NCI-H187 (cell line): Measurements from ENCODE around the gene RORB.
"Not testable (repeated sequence)": the region's sequence is repeated elsewhere in the genome, so short reads cannot be mapped to it uniquely, and the experiment has no call there.

Experiments used
- DNase-seq, 2 experiments: peaks; one replicate each; lab custom pipeline; 2025; lab: John Stamatoyannopoulos, UW

RORB gene

DNA sequence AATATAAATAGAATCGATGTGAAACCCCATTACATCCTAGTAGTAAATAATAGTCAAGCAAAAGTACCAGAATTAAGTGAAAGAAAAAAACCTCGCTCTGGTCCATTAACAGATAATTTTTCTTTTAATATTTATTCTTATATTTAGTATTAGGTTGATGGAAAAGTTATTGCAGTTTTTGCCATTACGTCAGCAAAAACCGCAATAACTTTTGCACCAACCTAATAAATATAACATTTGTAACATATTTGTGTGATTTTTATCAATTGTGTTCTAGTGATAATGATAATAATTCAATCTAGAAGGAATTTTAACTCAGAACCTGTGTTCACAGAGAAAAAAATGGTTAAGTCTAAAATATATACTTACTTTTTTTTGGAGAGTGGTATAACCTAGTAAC, 16.1 kb downstream of the RORB start:
- no peak for DNase-seq

DNA sequence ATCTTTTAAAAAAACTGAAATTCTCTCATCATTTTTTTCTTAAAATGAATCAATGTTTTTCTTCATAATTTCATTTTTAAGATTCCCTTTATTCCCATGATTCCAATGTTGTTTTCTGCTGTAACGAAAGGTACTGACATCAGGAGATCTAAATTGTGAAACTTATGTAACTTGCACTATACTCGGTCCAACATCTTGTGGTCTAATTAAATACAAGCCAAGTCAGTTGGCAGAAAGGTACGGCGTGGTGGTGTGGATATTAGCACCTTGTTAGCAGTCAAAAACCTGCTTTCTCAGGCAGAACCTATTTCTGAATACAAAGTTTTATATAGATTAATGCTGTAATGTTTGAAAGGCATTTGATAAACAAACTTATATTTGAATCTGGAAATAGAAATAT, 20.1 kb downstream of the RORB start:
- DNase-seq = no peak

DNA sequence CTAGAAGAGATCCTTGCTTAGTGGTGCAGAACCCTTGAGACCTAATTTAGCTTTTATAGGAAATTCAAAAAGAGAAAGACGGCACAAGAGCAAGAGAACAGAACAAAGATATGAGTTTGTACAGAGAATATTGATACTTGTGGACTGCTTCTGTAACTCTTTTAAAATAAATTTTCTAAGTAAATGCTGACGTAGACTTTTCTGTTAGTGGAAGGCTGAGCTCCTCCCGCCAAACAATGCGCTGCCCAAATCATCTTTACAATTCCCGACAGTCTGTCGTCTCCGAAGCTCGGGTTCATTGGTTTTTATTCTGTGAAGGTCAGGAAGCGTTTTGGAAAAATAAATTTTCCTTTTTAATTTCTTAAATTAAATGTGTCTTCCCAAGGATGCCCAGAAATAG, 22.3 kb downstream of the RORB start:
- no peak for DNase-seq

DNA sequence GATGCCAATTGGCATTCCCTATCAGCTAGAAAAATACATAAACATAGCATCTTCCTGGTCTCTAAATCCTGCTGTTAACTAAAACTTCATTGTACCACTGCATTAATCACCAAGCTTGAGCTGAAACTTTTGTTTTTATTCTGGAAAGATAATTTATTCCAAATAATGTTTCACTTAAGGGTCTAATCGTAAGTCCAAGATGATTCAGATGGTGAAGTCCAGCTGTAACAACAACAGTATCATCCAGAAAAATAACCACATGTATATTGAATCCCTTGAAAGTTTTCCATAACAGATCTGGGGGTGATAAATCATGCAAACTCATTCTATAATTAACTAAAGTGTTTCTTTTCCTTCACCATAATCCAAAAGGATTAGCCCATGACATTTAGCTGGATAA, 23.9 kb downstream of the RORB start:
- DNase-seq = no peak

DNA sequence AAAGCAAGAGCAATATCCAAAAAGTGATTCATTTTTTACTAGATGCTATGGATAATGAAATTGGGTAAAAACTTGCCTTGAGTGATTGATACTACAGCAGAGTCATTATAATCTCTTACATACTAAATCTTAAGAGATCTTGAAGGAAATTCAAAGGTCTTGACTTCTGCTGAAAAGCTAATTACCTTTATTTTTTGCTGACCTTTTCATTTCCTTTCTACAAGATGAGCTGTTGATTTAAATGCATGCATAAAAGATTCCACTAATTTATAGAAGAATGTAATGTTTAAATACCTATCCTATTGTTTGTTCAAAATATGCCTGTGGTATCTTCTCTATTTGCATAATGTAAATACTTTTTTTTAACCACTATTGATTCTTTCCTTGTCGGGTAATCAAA, 27.2 kb downstream of the RORB start:
- no peak for DNase-seq

DNA sequence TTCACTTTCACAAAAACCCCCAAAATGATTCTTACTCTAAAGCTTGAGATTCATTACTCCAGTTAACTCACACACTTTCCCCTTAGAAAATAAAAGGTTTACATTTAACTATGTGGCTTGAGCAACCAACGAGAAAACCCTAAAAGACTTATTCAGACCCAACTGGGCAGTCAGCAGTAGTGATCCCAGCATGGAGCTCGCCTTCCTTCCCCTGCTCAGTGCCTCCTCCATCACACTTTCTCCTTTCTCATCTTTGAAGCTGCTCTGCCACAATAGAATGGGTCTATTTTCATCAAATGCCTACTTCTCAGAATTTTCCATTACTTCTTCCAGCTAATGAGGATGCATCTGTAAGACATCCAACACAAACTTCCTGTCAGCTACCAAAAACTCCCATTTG, 29.1 kb downstream of the RORB start:
- no peak for DNase-seq

DNA sequence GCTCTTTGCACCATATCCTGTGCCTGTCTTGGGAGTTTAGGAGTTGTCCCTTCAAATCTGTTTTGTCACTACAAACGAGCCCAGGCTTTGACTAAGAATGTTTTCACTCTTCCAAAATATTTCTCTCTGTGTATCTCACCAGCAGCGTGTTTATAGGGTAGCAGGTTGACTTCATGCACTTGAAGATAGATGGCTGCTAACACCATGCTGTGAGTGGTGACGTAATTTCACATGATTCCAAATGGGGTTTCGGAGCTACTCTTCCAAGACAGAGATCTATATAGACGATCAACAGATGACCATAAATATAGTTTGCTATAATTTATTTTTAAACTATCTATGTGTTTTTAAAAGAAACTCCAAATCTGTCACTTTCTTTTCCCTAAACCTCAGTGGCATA, 30.6 kb downstream of the RORB start:
- DNase-seq = no peak

DNA sequence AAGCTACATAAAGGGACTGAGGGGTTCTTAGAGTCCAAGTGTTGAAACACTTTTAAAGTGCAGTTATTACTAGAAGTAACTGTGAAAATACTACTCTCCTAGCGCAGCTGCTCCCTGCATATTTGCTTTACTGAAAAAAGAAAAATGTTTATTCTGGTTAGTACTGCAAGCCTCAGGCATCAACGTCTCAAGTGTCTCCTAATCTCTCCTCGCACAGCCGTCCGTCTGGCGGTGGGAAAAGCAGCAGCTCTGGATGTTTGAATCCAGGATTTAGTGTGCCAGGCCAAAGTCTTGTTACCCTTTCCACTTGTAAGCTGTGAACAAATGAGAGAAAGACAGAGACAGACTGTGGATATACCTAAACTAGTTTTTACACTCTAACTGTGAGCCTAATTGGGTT, 31.1 kb downstream of the RORB start:
- no peak for DNase-seq

DNA sequence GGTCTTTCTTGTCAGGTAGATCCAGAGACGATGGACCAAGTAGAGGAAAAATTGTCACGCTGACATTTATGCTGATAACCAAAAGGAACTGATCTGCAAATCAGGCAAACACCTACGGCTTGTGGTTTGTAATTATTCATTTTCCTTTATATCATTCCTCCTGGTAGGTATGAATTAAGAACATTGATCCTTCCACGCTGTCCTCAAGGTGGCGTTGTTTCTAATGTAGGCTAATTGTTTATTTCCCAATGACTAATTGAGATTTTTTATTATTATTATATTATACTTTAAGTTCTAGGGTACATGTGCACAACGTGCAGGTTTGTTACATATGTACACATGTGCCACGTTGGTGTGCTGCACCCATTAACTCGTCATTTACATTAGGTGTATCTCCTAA, 33.3 kb downstream of the RORB start:
- not testable (repeated sequence) for DNase-seq

DNA sequence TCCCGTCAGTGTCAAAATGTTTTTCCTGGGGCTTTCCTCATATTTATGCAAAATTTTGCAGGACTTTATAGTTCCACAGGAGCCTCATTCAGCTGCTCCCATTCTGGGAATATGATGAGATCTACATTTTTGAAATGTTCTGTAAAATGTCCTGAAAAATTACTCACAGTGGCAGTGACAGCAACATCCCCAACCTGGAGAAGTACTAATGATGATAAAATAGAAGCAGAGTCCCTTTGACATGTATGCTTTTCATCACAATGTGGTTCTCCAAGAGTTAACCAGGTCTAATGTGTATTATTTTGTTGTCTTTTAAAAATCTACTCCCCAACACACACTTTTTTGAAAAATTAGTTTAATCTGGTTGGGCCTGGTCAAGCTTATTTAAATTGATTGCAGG, 36.1 kb downstream of the RORB start:
- no peak for DNase-seq

DNA sequence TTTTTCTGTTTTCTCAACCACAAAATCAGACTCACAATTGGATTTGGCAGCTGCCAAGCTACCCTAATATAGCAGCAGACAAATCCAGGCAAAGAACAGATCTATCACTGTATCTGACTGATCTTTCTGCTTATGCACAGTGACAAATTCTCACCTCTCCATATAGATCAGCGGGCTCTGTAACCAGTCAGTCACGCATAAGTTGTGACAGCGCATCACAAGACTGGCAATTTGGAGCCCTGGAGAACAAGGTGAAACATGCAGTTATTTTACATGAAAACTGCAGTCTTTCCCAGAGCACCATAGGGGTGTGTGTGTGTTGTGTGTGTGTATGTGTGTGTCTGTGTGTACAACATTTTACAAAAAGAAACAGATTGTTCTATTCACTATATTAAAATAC, 37.7 kb downstream of the RORB start:
- DNase-seq = no peak

DNA sequence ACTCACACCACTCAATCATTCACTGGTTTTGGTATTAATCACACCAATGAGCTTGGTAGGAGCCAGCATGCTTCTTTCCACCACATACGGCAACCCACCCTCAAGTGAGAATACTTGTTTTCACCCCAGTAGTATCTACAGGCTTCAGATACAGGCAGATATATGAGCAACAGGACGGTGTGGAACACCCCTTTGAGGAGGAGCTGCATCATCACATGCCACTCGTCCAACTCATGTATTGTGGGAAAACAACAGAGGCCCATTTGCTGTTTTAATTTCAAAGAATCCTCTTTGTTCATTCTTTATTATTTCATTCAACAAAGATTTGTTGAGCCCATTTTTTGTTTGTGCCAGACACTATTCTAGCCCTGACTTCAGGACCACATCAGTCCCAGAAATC, 46.0 kb downstream of the RORB start:
- no peak for DNase-seq

DNA sequence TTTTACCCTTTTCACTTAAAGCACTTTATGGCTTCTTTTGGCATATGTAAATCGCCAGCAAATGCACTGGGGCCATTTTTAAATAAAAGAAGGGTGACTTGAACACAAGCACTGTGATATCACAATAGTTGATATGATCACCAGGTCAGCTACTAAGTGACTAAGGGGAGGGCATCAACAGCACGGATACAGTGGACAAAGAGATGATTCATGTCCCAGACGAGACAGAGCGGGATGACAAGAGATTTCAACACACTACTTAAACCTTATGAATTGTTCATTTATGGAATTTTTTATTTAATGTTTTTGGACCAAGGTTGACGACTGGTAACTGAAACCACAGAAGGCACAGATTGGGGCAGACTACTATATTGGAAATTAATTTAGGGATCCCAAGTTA, 54.1 kb downstream of the RORB start:
- DNase-seq = no peak

DNA sequence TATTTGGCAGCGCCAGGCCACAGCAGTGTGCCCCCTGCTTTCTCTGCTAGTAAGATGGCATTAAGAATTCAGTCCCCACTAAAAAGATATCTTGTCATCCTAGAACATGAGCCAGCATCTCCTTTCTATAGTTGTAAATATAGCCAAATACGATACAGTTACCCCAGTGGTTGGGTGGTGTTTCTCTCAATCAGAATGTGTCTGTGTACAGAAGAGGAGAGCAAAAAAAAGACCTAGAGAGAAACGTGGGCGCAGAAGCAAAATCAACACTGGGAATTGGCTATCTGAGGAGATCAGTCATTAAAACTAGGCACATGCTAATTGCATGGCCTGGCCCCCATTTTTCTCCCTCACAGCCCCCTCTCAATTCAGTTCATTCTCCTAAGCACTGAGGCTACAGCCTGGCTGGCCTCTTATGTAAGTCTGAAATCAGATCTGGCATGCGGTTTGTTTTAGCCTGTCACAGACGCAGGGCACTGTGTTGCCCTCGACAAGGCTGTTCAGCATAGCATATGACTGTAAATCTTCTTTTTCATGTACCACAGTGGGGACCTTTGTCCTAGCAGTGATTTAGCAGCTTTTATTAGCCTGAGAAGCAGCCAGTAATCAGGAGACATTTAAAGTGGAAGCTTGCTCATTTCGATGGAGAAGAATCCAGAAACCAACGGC, 57.8 kb downstream of the RORB start:
- no peak for DNase-seq

DNA sequence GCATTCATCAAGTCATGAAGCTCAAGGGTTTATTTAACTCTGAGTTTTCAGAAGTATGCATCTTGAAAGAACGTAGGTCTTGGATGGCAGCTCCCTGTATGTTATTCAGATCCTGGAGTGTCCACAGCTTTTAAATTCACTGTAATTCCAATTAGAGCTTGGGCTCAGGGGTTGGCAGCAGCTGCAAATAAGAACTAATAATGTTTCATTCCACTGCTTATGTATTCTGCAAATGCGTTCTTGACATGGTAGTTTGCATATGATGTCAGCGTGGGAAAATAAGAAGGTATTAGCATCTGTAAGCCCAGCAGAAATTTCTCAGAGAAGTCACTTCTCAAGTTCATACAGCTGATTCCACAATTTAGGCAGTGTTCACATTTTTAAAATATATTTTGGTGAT, 58.4 kb downstream of the RORB start:
- no peak for DNase-seq

DNA sequence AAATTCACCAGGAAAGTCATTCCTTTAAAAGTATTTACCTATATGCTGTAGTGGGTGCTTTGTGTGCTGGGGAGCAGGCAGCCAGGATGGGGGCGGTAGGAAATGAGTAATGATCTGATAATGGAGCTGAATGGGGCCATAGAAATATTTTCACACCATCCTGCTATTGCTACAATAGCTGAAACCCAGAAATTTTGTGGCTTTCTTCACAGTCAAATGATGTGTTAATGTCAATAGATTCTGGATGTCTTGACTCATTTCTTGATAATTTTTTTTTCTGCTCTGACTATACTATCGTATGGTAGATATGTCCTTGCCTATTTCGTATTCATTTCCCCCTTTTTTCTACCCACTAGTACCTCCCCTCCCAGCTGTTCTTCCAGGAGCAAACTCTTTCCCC, 59.5 kb downstream of the RORB start:
- no peak for DNase-seq

DNA sequence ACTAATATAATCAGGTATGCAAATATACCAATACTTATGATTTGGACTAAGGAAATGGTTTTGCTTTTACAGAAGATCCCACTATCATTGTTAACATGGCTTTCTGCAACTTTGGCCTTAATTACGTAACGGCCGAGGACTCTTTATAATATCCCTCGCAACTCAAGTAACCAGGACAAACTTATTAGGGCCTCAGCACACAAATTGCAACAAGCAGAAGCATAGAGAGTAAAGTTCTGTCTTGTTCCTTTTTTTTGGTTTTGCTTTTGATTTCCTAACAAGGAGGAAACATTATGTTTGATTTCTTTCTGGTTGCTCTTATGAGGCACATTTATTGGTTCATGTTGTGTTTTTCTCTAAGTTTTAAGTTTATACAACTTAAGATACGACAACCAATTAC, 60.4 kb downstream of the RORB start:
- DNase-seq = no peak

DNA sequence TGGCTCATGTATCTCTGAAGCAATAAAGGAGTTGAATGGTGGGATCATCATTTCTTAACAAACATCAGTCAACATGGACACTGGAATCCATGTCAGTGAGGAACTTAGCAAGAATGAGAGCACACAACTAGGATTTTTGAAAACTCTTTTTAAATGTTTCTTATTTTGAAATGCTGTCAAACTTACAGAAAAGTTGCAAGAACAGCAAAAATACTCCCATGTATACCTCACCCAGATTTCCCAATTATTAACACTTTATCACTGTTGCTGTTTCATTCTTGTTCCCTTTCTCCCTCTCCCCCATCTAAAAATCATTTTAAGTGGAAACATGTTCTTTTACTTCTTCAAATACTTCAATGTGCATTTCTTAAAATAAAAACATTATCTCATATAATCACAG, 65.5 kb downstream of the RORB start:
- no peak for DNase-seq

DNA sequence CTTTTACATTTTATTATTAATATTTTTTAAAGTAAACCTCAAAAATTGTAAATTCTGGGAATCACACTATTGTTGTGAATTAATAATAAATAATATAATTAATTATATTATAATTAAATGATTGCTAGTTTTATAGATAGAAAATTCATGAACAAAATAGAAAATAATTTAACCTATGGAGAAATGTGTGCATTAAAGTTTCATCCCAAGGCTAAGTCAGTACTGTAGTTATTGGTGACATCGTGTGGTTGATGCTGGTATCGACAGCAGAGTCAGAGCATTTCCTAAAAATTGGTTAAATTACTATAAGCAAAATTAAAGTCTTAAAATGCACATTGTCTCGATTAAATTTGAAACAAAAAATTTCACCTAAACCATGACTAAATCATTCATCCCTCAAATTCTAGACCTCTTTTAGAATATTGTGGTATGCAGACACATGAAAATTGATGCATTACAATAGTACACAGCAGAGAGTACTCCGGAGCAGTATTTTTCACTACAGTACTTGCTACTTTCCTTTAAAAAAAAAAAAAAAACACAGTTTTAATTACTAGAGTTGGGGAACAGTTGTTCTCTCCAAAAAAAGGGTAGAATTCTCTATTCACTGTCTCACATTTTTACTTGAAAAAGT, 73.9 kb downstream of the RORB start:
- DNase-seq = no peak

DNA sequence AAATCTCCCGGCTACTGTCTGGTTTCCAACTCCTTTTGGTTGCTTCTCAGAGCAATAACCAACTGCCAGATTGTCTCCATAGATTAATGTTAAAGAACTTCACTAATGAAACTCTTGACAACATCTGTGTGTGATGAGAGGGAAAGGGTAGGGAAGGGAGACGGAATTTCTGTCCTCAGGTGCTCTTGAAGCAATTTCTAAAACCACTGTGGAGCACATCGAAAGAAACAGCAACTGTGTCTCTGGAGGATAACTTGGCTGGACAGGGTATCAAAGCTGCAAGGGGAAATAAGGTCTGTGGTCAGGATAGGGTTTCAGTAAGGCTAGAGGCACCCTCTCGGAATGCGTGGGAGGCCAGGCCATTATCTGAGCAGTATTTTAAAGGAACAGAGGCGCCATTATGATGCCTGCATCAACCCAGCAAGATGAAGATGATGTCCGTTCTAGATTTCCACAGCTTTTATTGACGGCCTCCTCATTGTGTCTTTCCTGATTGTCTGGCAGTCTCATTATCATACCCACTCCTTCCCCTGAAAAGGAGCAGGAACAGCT, 76.6 kb downstream of the RORB start:
- no peak for DNase-seq

DNA sequence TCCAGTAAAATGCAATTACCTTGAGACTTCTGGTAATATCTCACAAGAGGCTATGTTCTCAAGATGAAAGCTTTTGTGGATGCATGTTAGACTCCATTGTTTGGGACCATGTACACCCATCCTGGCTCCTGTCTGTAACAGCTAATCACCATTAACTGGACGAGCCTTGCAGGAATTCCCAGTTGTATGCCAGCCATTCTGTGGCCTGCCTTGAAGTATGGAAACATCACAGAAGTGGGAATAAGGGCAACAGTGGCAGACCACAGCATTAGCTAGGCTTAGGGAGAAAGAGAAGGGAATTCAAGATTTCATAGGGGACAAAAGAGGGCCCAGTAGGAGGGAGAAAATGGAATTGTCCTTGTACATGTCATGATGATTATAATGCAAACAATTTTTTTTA, 79.0 kb downstream of the RORB start:
- DNase-seq = no peak

DNA sequence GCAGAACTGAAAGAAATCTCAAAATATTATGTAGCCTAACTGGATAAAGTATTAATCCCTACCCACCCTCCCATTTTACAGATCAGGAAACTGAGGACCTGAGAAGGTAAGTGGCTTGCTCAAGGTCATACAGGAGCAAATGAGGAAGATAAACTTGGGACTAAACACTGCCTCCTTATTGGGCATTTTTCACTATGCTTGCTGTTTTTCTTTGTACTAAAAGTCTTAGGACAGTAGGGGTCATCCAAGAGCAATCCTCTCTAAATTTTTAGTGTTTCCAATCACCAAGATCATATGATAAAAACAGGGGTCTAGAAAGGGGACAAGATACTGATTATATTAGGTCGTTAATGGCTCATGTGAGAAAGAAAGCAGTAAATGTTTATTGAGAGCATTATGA, 80.8 kb downstream of the RORB start:
- no peak for DNase-seq

DNA sequence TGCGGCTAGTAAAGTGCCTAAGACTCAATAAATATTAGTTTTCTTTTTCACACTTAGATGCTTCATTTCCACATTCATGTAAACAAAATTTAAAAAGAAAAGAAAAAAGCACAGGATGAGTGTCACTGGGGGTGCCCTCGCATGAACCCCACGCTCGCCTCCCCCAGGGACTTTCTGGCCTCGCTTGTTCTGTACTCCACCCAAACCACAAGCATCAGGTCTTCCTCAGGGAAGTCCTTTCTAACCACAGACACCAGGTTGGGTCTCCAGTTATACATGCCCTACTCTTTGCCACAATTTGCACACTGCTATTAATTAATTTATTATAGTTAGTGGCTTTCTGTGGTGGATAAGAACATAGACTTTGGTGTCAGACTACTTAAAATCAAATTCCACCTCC, 92.4 kb downstream of the RORB start:
- DNase-seq = no peak

DNA sequence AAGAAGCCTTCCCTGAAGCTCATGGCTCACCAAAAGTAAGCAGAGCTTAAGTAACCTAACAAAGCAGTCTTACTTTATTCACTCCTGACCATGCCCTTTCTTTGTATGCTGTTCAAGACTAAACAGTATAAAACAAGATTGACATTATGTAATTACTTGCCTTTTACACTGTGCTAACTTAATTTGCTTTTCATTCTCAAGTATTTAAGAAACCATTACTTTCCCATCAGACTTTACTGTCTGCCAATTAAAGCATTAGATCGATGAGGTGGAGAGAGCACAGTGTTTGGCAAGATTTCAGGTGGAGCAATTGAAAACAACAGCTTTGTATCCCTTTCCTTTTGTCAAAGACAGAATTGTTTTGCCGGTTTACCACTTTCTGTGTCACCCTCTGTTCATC, 98.2 kb downstream of the RORB start:
- DNase-seq = no peak
